GM12801 (cell line): ENCODE measurements around the gene PTMA.

Experiments
- CTCF ChIP-seq: IDR thresholded peaks from one replicate; pipeline ENCODE4 v1.5.1; 2011; ENCODE audit warnings: control low read depth; ENCODE audit not compliant: insufficient read length; ENCODE audit errors: extremely low read depth

PTMA gene, protein sequence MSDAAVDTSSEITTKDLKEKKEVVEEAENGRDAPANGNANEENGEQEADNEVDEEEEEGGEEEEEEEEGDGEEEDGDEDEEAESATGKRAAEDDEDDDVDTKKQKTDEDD

DNA sequence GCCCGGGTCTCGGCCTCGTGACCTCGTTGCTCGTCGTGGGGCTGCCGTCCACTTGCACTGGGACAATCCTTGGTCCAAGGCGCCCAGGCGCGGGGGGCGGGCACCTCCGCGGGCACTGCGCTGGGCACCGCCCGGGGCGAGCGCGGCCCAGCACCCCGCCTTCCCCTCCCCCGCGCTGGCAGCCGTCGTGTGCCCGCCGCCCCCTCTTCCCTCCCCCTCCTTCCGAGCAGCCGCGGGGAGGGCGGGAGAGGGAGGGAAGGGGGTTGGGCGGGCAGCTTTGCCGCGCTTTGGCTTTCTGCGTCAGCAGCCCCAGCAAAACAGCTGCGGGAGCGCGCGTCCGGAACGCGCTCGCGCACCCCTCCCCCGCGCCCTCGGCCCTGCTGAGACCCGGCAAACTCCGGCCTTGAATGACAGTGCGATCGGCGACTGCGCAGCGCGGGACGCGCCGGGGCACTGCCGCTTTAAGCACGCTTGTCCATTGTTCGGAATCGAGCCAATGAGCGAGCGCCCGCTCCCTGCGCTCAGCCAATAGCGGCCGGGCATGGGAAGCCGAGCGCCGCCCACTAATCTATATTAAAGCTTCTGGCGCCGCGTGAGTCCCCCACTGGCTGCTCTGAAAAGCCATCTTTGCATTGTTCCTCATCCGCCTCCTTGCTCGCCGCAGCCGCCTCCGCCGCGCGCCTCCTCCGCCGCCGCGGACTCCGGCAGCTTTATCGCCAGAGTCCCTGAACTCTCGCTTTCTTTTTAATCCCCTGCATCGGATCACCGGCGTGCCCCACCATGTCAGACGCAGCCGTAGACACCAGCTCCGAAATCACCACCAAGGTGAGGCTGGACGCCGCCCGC, at the start of gene PTMA:
TSS of gene PTMA (plus strand) at position 599 of the 846 bp plus-strand sequence. CDS start at position 781, 182 bp downstream.
- TF ChIP-seq CTCF, result no peak

DNA sequence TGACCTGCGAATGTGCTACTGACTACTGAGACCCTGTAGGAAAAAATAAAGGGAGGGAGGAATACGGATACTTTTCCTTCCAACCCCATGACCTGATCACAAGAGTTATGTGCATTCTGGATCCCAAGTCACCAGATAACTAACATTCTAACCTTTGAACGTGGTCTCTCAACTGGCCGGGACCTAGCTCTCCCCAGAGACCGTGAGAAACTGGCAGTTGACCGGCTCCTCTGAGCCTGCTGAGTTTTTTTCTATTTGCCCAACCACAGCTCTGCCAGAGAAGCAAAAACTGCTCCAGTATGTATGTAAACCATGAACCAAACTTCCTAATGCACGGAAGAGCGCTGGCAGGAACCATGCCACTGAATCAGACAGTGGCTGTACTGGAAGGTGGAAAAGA, 47.5 kb upstream of the PTMA start:
- TF ChIP-seq CTCF, result no peak

GRCh38 chr2:231661422-231662027, 46.8 kb upstream of the PTMA start:
- TF ChIP-seq CTCF, result no peak

DNA sequence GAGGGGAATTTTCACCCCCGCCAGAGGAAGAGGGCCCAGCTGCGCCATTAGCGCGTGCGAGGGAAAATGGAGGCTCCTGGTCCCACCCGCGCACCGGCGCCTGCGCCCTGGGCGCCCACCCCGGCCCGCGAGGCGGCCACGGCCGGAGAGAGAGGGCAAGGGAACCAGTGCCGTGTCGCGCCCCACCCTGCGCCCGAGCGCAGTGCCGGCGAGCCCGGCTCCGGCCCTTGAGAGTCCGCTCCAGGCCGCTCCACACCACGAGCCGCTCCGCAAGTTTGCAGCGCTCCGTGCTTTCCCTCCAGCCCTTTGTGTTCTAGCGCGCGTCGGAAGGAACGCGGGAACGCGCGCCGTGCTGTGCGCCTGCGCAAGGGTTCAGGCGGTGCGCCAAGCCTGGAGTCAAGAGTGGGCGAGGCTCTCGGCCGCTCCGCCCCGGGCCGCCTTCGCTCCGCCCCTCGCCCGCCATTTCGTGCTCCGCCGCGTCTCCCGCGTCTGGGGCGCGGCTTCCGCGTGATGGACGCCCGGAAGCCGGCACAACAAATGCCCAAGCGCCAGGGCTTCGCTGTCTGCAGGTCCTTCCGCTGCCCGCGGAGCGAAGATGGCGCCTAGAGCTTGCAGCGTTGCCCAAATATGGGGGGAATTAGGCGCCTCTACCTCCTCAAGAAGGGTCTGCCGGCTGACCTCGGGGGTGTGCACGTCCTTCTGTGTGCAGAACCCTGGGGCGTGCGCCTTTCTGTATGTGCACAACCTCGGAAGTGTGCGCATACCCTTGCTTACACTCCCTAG, 46.1 kb upstream of the PTMA start:
- TF ChIP-seq CTCF, result no peak

- no peak for TF ChIP-seq CTCF
Observed at GRCh38 chr2:231662811-231663457, 45.4 kb upstream of the PTMA start.

DNA sequence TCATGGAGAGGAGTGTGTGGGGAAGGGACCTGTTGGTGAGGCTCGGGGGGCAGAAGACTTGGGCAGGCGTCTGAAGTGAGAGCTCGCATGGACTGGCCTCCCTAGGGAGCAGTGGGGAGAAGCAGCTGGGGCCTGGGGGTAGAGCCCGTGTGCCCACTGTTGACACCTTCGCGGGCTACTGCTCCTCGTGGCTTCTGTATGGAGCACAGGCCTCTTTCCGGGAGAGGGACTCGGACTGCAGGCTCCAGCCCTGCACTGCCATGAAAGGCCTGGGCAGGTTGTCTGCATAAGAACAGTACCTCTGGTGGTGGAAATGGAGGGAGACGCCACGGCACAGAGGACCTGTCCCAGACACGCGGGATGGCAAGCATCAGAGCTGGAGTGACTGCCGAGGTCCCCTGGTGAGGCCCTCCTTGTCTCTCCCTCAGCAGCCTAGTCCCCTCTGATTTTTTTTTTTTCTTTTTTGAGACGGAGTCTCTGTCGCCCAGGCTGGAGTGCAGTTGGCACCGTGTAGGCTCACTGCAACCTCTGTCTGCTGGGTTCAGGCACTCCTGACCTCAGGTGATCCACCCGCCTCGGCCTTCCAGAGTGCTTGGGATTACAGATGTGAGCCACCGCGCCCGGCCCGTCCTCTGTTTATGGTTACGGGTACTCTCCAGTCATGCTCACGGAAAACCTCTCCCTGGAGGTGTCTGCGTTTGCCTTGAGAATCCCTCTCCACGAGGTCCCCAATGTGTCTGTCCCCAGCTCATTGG, 44.7 kb upstream of the PTMA start:
- no peak for TF ChIP-seq CTCF
